Brain microvascular endothelial cell (primary cell): Measurements from ENCODE around the gene FAM9B.
"Not testable (repeated sequence)": the region's sequence is repeated elsewhere in the genome, so short reads cannot be mapped to it uniquely, and the experiment has no call there.

Source experiments
- DNase-seq: peaks from one replicate; pipeline ENCODE4 v3.0.0-alpha.2; 2020
- H3K27ac ChIP-seq: fragments of 250-450 bp; sonication (Bioruptor Pico); 2 replicates; pipeline ENCODE4 v1.5.1; 2020; ENCODE audit warnings: mild to moderate bottlenecking, moderate library complexity
- H3K27me3 ChIP-seq: fragments of 250-450 bp; sonication (Bioruptor Pico); replicated peaks from 2 replicates; pipeline ENCODE4 v1.5.1; 2020; ENCODE audit warnings: mild to moderate bottlenecking
- H3K36me3 ChIP-seq: fragments of 250-450 bp; sonication (Bioruptor Pico); replicated peaks from 2 replicates; pipeline ENCODE4 v1.5.1; 2020; ENCODE audit warnings: mild to moderate bottlenecking
- H3K4me3 ChIP-seq: 2 replicates; pipeline ENCODE4 v1.5.1; 2011; ENCODE audit warnings: low read depth, mild to moderate bottlenecking, control low read depth, low read length, moderate library complexity
- in situ Hi-C: cut with HindIII; loops from 2 replicates; pipeline ENCODE4 v1.10.0; 2017; ENCODE audit warnings: low sequenced_read_pairs, low pct_ligation_motif_present
- TF ChIP-seq, protein P1 (sequence below): IDR thresholded peaks from 2 replicates; pipeline ENCODE4 v1.5.1; 2011; ENCODE audit warnings: low read depth, mild to moderate bottlenecking, moderate library complexity, low read length, control low read depth, inconsistent platforms; ENCODE audit errors: missing control alignments

Gene FAM9B

DNA sequence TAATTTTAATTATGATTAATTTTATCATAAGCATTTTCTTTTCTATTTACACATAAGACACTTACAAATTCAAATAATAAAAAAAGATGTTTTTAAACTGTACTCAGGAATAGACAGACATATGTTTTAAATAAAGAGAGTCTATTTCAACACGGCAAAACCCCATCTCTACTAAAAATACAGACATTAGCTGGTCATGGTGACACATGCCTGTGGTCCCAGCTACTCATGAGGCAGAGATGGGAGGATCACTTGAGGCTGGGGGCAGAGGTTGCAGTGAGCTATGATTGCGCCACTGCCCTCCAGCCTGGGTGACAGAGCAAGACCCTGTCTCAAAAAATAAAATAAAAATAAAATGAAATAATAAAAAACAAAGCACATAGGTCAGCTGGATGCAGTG, 14.8 kb downstream of the FAM9B start:
- in situ Hi-C loops: no loop called here

DNA sequence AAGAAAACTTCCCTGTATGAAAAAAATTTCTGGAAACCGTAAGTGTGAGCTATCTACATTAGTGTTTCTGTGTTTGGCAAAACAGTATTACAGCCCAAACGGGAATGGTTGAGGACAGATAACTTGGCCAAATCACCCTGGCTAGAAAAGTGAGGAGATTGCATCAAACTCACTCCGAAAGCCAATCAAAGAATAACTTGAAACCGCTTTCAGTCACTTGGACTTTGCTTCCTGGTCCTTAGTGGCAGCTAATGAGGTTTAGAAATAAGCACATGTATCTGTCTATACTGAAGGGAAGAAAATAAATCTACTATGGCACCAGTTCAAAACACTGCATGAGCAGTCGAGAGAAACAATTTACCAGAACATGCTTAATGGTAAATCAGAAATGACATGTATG, 15.6 kb downstream of the FAM9B start:
- H3K27ac ChIP-seq, in situ Hi-C loops, H3K4me3 ChIP-seq, DNase-seq, H3K36me3 ChIP-seq, H3K27me3 ChIP-seq: not testable (repeated sequence)

More for the DNA sequence above, 14.8 kb downstream of the FAM9B start:
- Histone ChIP-seq H3K27ac (no peak overlapping the region), H3K4me3 (no peak overlapping the region), H3K36me3 (no peaks in the 10 kb centered on the region), H3K27me3 (no peaks in the 10 kb centered on the region)
- DNase-seq: no peak
- TF ChIP-seq, protein P1, sequence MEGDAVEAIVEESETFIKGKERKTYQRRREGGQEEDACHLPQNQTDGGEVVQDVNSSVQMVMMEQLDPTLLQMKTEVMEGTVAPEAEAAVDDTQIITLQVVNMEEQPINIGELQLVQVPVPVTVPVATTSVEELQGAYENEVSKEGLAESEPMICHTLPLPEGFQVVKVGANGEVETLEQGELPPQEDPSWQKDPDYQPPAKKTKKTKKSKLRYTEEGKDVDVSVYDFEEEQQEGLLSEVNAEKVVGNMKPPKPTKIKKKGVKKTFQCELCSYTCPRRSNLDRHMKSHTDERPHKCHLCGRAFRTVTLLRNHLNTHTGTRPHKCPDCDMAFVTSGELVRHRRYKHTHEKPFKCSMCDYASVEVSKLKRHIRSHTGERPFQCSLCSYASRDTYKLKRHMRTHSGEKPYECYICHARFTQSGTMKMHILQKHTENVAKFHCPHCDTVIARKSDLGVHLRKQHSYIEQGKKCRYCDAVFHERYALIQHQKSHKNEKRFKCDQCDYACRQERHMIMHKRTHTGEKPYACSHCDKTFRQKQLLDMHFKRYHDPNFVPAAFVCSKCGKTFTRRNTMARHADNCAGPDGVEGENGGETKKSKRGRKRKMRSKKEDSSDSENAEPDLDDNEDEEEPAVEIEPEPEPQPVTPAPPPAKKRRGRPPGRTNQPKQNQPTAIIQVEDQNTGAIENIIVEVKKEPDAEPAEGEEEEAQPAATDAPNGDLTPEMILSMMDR: no peak

- in situ Hi-C loops: no loop called here
- TF ChIP-seq, protein P1: no peak
- DNase-seq: no peak
These were observed 30.9 kb downstream of the FAM9B start for GRCh38 chrX:9003041-9003440.

DNA sequence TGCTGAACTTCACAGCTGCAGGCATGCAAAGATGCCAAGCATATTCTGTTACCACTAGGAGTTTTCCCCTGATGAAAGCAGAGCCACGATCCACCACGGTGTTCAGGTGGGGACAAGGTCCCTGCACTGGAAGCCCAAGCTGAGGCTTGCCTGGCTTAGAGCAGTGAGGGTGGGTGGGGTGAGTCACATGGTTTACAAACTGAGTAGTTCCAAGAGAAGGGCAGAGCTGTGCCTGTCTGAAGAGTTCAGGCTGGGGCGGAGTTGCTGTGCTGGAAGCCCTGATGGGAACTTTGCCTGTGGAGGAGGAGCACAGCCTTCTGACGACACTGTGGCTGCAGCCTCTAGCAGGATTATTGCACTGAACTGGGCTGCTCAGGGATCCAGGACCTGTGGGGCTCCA, 45.5 kb downstream of the FAM9B start:
- Histone ChIP-seq H3K27ac (no peak overlapping the region), H3K36me3 (no peaks in the 10 kb centered on the region), H3K27me3 (no peaks in the 10 kb centered on the region), H3K4me3 (no peak overlapping the region)
- in situ Hi-C loops: no loop called here
- TF ChIP-seq, protein P1: no peak
- peak; percentile 10 for DNase-seq

More at GRCh38 chrX:9003041-9003440, 30.9 kb downstream of the FAM9B start:
- H3K4me3 ChIP-seq: no peak overlapping the region
- no peak overlapping the region for H3K27ac ChIP-seq
- H3K36me3 ChIP-seq: no peaks in the 10 kb centered on the region
- no peaks in the 10 kb centered on the region for H3K27me3 ChIP-seq

GRCh38 chrX:8987672-8988250, 46.2 kb downstream of the FAM9B start:
- Histone ChIP-seq H3K36me3 (no peaks in the 10 kb centered on the region), H3K27ac (no peak overlapping the region), H3K4me3 (no peak overlapping the region), H3K27me3 (no peaks in the 10 kb centered on the region)
- TF ChIP-seq, protein P1: no peak
- in situ Hi-C loops: no loop called here
- DNase-seq: no peak

DNA sequence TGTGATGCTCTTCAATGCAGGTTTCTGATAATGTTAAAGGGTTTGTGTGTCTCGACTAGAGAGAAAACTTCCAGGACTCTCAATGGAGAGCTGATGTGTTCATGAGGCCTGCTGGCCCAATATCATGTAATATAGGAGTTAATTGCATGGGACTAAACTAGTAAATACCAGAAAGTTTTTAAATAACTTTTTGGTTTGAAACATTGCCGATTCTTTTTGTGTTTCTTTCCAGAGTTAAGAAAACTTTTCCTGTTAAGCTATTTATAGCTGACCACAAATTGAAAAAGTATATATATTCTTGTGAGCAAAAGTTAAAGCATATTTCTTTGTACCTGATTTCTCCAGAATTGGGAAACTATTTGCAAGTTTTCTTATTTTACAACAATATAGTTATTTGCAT, 49.7 kb downstream of the FAM9B start:
- Histone ChIP-seq H3K4me3 (no peak overlapping the region), H3K36me3 (no peaks in the 10 kb centered on the region), H3K27me3 (no peaks in the 10 kb centered on the region), H3K27ac (no peak overlapping the region)
- TF ChIP-seq, protein P1: no peak
- DNase-seq: no peak
- in situ Hi-C loops: no loop called here
